Astrocyte (in vitro differentiated cells and primary cell): ENCODE results near the gene CPN2.

Experiments used
- EZH2 ChIP-seq: IDR thresholded peaks from 2 replicates; pipeline ENCODE4 v1.6.1; 2012; ENCODE audit warnings: mild to moderate bottlenecking, low read length, inconsistent platforms; ENCODE audit not compliant: insufficient read depth
- TF ChIP-seq, protein P1 (sequence below): IDR thresholded peaks from 2 replicates; pipeline ENCODE4 v1.5.1; 2011; ENCODE audit warnings: low read depth, mild to moderate bottlenecking, inconsistent platforms, low read length, moderate library complexity; ENCODE audit not compliant: insufficient read depth

DNA sequence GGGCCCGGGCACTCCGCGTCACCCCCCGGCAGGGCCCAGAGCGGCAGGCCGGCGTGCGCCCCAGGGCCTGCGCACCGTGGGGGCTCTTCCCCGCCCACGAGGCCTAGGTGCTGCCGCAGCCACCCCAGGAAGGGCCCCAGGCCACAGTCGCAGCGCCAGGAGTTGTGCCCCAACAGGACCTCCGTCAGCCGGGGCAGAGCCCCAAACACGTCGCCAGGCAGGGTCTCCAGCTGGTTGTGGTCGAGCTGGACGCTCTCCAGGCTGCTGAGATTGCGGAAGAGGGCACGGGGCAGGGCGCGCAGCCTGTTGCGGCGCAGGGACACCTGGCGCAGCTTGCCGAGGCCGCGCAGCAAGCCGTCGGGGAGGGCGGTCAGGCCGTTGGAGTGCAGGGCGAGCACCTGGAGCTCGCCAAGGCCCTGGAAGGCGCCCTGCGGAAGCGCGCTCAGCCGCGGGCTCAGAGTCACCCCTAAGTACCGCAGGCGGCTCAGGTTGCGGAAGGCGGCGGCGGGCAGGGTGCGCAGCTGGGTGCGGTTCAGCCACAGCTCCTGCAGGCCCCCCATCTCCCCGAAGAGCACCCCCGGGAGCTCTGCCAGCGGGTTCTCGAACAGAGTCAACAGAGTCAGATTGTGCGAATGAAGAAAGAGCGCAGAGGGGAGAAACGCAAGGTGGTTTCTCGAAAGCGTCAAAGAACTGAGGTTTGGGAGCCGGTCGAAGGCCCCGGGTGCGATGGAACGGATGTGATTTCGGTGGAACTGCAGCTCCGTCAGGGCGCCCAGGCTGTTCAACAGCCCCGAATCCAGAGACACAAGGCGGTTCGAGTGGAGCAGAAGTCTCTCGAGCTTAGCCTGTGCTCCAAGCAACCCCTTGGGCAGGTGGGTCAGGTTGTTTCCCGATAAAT, 46.0 kb upstream of the CPN2 start:
- TF ChIP-seq, protein P1, sequence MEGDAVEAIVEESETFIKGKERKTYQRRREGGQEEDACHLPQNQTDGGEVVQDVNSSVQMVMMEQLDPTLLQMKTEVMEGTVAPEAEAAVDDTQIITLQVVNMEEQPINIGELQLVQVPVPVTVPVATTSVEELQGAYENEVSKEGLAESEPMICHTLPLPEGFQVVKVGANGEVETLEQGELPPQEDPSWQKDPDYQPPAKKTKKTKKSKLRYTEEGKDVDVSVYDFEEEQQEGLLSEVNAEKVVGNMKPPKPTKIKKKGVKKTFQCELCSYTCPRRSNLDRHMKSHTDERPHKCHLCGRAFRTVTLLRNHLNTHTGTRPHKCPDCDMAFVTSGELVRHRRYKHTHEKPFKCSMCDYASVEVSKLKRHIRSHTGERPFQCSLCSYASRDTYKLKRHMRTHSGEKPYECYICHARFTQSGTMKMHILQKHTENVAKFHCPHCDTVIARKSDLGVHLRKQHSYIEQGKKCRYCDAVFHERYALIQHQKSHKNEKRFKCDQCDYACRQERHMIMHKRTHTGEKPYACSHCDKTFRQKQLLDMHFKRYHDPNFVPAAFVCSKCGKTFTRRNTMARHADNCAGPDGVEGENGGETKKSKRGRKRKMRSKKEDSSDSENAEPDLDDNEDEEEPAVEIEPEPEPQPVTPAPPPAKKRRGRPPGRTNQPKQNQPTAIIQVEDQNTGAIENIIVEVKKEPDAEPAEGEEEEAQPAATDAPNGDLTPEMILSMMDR, result no peak
- TF ChIP-seq EZH2, result no peak
